ENCODE measurements around the gene WDR83. TPM values are rescaled to one million over a fixed set of nuclear protein-coding genes. Genes with fewer than 3 reads are reported as not detected.

Gene WDR83
- total RNA-seq, 1 donor from 2014 or later, result 12.0 TPM

DNA sequence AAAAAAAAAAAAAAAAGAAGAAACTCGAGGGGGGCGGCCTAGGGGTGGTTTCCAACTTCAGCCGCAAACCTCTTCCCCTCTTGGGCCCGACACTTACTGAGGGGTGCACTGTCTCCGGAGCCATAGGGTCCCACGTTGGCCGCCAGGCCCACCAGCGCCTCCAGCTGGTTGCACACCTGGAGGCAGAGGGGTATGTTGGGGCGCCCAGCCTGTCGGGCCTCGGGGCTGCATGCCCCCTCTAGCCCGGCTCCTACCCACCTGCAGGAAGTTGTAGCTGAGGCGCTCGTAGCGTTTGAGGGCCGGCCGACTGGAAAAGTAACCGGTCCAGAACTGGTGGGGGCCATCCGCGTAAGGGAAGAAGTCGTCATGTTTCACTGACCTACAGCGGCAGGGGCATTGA is 8.6 kb upstream of the WDR83 start:
- no peak for DNase-seq (ENCODE audit: low spot score in 2 of 2)
- no peaks in the 10 kb centered on the region for H3K27me3 ChIP-seq
- H3K36me3 ChIP-seq, result peaks cover 58 to 62% of the 10 kb centered on the region in 2 donors
- no peaks in the 10 kb centered on the region for H3K4me1 ChIP-seq
- H3K4me3 ChIP-seq, result no peak overlapping the region
- TF ChIP-seq, protein P1, sequence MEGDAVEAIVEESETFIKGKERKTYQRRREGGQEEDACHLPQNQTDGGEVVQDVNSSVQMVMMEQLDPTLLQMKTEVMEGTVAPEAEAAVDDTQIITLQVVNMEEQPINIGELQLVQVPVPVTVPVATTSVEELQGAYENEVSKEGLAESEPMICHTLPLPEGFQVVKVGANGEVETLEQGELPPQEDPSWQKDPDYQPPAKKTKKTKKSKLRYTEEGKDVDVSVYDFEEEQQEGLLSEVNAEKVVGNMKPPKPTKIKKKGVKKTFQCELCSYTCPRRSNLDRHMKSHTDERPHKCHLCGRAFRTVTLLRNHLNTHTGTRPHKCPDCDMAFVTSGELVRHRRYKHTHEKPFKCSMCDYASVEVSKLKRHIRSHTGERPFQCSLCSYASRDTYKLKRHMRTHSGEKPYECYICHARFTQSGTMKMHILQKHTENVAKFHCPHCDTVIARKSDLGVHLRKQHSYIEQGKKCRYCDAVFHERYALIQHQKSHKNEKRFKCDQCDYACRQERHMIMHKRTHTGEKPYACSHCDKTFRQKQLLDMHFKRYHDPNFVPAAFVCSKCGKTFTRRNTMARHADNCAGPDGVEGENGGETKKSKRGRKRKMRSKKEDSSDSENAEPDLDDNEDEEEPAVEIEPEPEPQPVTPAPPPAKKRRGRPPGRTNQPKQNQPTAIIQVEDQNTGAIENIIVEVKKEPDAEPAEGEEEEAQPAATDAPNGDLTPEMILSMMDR (IDR thresholded peaks at IDR 0.05), result no peak
- intact Hi-C loops (cut with DNase I), result no loop called here
- H3K27ac ChIP-seq, result no peak overlapping the region
- H3K9me3 ChIP-seq, result no peaks in the 10 kb centered on the region

DNA sequence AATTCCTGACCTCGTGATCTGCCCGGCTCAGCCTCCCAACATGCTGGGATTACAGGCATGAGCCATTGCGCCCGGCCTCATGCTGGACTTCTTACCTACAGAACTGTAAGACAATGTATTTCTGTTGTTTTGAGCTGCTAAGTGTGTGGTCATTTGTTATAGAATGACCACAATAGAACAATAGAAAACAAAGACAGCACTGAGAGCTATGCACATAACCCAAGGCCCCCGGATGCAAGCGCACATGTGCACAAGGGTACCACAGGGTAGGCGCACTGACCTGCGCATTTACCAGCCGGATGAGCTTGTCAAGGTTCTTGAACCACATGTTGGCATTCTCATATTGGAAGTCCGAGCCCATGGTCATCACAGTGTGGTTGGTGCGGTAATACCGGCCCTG is 5.6 kb upstream of the WDR83 start:
- H3K36me3 ChIP-seq, result peaks cover 47 to 68% of the 10 kb centered on the region in 2 donors
- no peak overlapping the region for H3K27ac ChIP-seq
- no peak overlapping the region for H3K4me3 ChIP-seq
- no peaks in the 10 kb centered on the region for H3K9me3 ChIP-seq
- peaks cover 0 to 5% of the 10 kb centered on the region in 2 donors for H3K4me1 ChIP-seq
- intact Hi-C loops (cut with DNase I), result no loop called here
- H3K27me3 ChIP-seq, result no peaks in the 10 kb centered on the region
- TF ChIP-seq, protein P1 (IDR thresholded peaks at IDR 0.05), result no peak
- no peak for DNase-seq (ENCODE audit: low spot score in 2 of 2)

DNA sequence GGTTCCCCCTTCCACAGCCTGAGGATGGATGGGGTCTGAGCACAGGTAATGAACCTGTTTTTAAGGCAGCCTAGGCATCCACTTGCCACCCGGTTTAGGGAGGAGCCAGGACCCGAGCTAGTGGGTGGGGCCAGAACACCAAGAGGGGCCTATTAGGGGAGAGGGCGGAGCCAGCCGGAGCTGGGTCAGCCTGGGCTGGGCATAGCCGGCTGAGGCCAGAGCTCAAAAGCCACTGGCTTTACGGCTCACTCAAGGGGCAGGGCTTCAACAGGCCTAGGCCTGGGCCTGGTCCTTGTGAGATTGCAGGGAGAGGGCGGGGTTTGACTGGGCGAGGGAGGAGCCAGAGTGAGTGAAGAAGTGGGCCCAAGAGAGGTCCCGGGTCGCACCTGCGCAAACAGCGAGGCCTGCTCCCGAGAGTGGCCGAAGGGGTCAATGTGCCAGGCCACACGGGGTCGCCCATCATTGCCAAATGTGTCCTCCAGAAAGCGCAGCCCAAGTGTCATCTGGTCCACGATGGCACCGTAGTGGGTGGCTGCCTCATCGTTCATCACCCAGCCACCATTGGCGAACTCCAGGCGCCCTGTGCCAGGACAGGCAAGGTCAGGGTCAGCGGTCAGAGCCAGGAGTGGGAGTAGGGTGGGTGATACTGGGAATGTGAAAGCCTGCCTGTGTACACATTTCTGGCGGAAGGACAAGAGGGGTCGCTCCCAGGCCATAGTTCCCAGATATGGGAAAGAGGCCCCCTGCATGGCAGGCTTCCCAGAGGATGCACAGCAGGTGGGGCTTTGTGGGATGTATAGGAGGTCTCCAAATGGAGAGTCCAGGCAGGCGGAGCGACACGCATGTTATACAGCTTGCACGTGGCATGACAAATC is 2.0 kb upstream of the WDR83 start:
- TF ChIP-seq, protein P1 (IDR thresholded peaks at IDR 0.05), result no peak
- peaks cover 9 to 25% of the 10 kb centered on the region in 2 donors for H3K4me1 ChIP-seq
- no peak for DNase-seq (ENCODE audit: low spot score in 2 of 2)
- H3K4me3 ChIP-seq, result no peak overlapping the region
- intact Hi-C loops (cut with DNase I), result loop anchor here (5.0 kb wide), 3 partner anchors 102 to 1127 kb away; partner anchors contain the start of gene CNN1
- H3K27ac ChIP-seq, result no peak overlapping the region
- no peaks in the 10 kb centered on the region for H3K27me3 ChIP-seq
- H3K9me3 ChIP-seq, result no peaks in the 10 kb centered on the region
- H3K36me3 ChIP-seq, result peaks cover 25 to 53% of the 10 kb centered on the region in 2 donors

DNA sequence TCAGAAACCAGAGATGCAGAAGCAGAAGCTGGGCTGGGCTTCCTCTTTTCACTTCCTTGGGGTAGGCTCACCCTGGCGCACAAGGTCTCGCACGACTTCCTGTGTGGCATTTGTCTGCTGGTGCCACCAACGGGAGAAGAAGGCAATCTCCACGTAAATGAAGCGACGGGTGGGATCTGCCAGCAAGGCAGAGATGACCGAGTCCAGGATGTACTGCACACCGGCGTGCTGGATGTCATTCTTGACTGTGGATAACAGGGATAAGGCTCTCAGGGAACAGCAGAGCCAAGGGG is 1.4 kb upstream of the WDR83 start:
- TF ChIP-seq, protein P1 (IDR thresholded peaks at IDR 0.05), result no peak
- peak; percentile 30 to 79 for DNase-seq (ENCODE audit: low spot score in 2 of 2)
- H3K27me3 ChIP-seq, result no peaks in the 10 kb centered on the region
- H3K27ac ChIP-seq, result no peak overlapping the region
- H3K9me3 ChIP-seq, result no peaks in the 10 kb centered on the region
- peaks cover 21 to 48% of the 10 kb centered on the region in 2 donors for H3K36me3 ChIP-seq
- peaks cover 9 to 29% of the 10 kb centered on the region in 2 donors for H3K4me1 ChIP-seq
- intact Hi-C loops (cut with DNase I), result loop anchor here (5.0 kb wide), 3 partner anchors 103 to 1128 kb away; partner anchors contain the start of gene CNN1
- peak overlapping the region in 1 of 2 donors; percentile 71 for H3K4me3 ChIP-seq

DNA sequence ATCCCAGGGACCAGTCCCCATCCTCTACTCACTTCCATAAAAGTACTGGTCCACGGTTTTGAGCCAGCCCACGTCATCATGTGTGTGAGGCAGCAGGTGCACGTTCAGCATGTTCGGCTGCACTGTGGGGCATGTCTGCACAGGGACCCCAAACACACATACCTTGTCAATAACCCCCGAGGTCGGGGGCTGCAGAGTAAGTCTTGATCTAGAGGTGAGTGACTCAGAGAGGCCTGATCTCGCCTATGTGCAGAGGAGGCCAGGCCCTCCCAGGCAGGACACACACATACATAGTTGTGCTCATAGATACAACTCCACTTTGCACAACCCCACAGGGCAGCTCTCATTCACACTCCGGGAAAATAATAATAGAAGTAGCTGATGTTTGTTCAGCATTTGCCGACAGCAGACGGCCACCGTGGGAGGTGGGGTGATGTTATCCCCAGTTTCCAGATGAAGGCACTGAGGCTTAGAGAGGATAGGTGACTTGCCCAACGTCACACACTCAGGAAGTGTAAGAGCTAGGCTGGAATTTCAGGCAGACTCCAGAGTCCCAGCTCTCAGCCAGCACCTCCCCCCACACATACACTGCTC is 839 bp upstream of the WDR83 start:
- no peaks in the 10 kb centered on the region for H3K27me3 ChIP-seq
- peaks cover 12 to 33% of the 10 kb centered on the region in 2 donors for H3K4me1 ChIP-seq
- H3K36me3 ChIP-seq, result peaks cover 17 to 43% of the 10 kb centered on the region in 2 donors
- peak overlapping the region in 1 of 2 donors; percentile 58 for H3K27ac ChIP-seq
- TF ChIP-seq, protein P1 (IDR thresholded peaks at IDR 0.05), result no peak
- H3K4me3 ChIP-seq, result peak overlapping the region; percentile 71 to 81
- intact Hi-C loops (cut with DNase I), result loop anchor here (5.0 kb wide), 3 partner anchors 103 to 1128 kb away; partner anchors contain the start of gene CNN1
- no peak for DNase-seq (ENCODE audit: low spot score in 2 of 2)
- no peaks in the 10 kb centered on the region for H3K9me3 ChIP-seq
